ENCODE results near the gene KRTAP5-10. TPM values are rescaled to one million over a fixed set of nuclear protein-coding genes. Genes with fewer than 3 reads are reported as not detected.
A peak's percentile ranks its signal among the peaks of the same experiment; 100 is the strongest.

Gene KRTAP5-10
- total RNA-seq, 1 experiment from 2014 or later: 0.20 TPM

DNA sequence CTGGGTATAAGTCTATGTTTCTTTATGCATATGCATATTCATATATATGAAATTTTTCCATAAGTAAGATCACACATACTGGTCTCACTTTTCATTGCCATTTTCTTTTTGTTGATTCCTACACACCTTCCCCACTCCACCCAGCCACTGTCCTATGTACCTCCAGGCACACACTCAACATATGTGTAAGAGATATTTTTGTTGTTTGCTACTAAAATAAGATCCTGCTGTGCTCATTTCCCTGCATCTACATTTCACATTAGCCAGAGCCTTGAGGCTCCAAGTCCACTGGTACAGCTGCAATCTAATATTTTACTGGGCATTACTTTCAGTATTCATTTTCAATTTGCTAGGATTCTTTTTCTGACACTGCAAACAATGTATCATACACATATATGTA is 8.1 kb upstream of the KRTAP5-10 start (continued):
- TF ChIP-seq, protein P1, sequence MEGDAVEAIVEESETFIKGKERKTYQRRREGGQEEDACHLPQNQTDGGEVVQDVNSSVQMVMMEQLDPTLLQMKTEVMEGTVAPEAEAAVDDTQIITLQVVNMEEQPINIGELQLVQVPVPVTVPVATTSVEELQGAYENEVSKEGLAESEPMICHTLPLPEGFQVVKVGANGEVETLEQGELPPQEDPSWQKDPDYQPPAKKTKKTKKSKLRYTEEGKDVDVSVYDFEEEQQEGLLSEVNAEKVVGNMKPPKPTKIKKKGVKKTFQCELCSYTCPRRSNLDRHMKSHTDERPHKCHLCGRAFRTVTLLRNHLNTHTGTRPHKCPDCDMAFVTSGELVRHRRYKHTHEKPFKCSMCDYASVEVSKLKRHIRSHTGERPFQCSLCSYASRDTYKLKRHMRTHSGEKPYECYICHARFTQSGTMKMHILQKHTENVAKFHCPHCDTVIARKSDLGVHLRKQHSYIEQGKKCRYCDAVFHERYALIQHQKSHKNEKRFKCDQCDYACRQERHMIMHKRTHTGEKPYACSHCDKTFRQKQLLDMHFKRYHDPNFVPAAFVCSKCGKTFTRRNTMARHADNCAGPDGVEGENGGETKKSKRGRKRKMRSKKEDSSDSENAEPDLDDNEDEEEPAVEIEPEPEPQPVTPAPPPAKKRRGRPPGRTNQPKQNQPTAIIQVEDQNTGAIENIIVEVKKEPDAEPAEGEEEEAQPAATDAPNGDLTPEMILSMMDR (IDR thresholded peaks at IDR 0.05 in 2 of 3, conservative IDR thresholded peaks at IDR 0.05 in 1 of 3; ENCODE audit: borderline replicate concordance in 1 of 3, insufficient read depth in 1 of 3, low read depth in 2 of 3, low read length in 2 of 3): no peak
- no peak for TF ChIP-seq SP1 (IDR thresholded peaks at IDR 0.05; ENCODE audit: low read depth)
- no peak for TF ChIP-seq JUND (IDR thresholded peaks at IDR 0.05)

DNA sequence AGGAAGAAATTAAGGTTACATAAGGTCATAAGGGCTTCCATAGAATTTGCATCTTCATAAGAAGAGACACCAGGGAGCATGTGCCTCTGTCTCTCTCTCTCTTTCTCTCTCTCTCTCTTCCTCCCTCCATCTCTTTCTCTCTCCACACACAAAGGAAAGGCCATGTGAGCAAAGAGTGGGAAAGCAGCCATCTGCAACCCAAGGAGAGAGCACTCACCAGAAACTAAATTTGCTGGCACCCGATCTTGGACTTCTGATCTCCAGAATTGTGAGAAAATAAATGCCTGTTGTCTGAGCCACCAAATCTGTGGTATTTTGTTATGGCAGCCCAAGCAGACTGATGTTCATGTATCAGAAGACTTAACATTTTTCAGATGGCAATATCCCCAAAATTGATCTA is 6.4 kb upstream of the KRTAP5-10 start:
- no peak overlapping the region for H3K4me2 ChIP-seq (ENCODE audit: low read length)
- H3K9me3 ChIP-seq (ENCODE audit: control insufficient read depth in 1 of 2, insufficient read depth in 1 of 2, low read depth in 1 of 2, low read length in 2 of 2): no peaks in the 10 kb centered on the region
- CTCF ChIA-PET: no interaction called here
- H3K27ac ChIP-seq (ENCODE audit: low read depth, low read length): no peak overlapping the region
- POLR2A ChIA-PET: no interaction called here
- peaks cover 2% of the 10 kb centered on the region; the same call in 1 of the 2 replicates for H3K27me3 ChIP-seq (ENCODE audit: insufficient read depth, low read length)
- H3K9me2 ChIP-seq (ENCODE audit: insufficient read depth): no peaks in the 10 kb centered on the region
- H3K79me2 ChIP-seq (ENCODE audit: insufficient read depth, low read length): no peaks in the 10 kb centered on the region
- peaks cover 0 to 16% of the 10 kb centered on the region in 2 experiments; a peak in 2 of 4 replicates for H3K4me1 ChIP-seq (ENCODE audit: control insufficient read depth in 1 of 2, insufficient read depth in 2 of 2, low read length in 2 of 2)
- intact Hi-C loops (cut with micrococcal nuclease): no loop called here
- H3K9ac ChIP-seq (ENCODE audit: low read length): no peak overlapping the region
- no peak overlapping the region for H3K4me3 ChIP-seq (replicated peaks in 1 of 2; ENCODE audit: low read depth in 1 of 2, low read length in 2 of 2)
- RAD21 ChIA-PET (ENCODE audit: low non-redundant PET in 1 of 2, low total read pairs in 2 of 2, uncharacterized antibody in 2 of 2, unreplicated experiment in 2 of 2): no interaction called here
- no peaks in the 10 kb centered on the region for H3K36me3 ChIP-seq (ENCODE audit: control insufficient read depth in 1 of 2, insufficient read depth in 2 of 2, low read length in 2 of 2)
- DNase-seq (ENCODE audit: low read depth, low spot score) (no peak), ATAC-seq (no peak)
- BruUV-seq (replicated peaks): no TSS peak
- no peak overlapping the region for H2AFZ ChIP-seq (ENCODE audit: low read depth, low read length, poor library complexity, severe bottlenecking)
- H4K20me1 ChIP-seq (ENCODE audit: insufficient read depth): no peaks in the 10 kb centered on the region
- TF ChIP-seq EGR1 (IDR thresholded peaks at IDR 0.05; ENCODE audit: low read depth): no peak

DNA sequence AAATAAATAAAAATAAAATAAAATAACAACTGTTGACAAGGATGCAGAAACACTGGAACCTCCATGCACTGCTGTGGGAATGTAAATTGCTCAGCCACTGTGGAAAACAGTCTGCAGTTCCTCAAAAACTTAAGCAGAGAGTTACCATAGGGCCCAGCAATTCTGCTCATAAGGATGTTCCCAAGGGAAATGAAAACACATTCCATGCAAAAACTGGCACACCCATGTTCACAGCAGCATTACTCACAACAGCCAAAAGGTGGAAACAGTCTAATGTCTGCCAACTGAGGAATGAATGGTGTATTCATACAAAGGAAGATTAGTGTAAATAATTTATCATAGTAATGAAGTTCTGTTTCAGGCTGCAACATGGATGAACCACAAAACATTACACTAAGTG is 3.2 kb upstream of the KRTAP5-10 start:
- Histone ChIP-seq H3K36me3 (ENCODE audit: control insufficient read depth in 1 of 2, insufficient read depth in 2 of 2, low read length in 2 of 2) (no peaks in the 10 kb centered on the region), H3K79me2 (ENCODE audit: insufficient read depth, low read length) (no peaks in the 10 kb centered on the region), H2AFZ (ENCODE audit: low read depth, low read length, poor library complexity, severe bottlenecking) (no peak overlapping the region), H3K9me3 (ENCODE audit: control insufficient read depth in 1 of 2, insufficient read depth in 1 of 2, low read depth in 1 of 2, low read length in 2 of 2) (no peaks in the 10 kb centered on the region), H3K27ac (ENCODE audit: low read depth, low read length) (no peak overlapping the region), H3K4me3 (replicated peaks in 1 of 2; ENCODE audit: low read depth in 1 of 2, low read length in 2 of 2) (no peak overlapping the region), H3K4me1 (ENCODE audit: control insufficient read depth in 1 of 2, insufficient read depth in 2 of 2, low read length in 2 of 2) (peaks cover 0 to 16% of the 10 kb centered on the region in 2 experiments; a peak in 2 of 4 replicates), H3K9ac (ENCODE audit: low read length) (no peak overlapping the region), H3K9me2 (ENCODE audit: insufficient read depth) (no peaks in the 10 kb centered on the region), H3K4me2 (ENCODE audit: low read length) (peak overlapping the region; percentile 32; the same call in 1 of the 2 replicates), H4K20me1 (ENCODE audit: insufficient read depth) (no peaks in the 10 kb centered on the region), H3K27me3 (ENCODE audit: insufficient read depth, low read length) (peaks cover 3% of the 10 kb centered on the region; the same call in 1 of the 2 replicates)
- DNase-seq (ENCODE audit: low read depth, low spot score) (peak; percentile 18), ATAC-seq (peak; percentile 61)
- intact Hi-C loops (cut with micrococcal nuclease): no loop called here
- ChIA-PET RAD21 (ENCODE audit: low non-redundant PET in 1 of 2, low total read pairs in 2 of 2, uncharacterized antibody in 2 of 2, unreplicated experiment in 2 of 2) (no interaction called here), POLR2A (no interaction called here), CTCF (interaction anchor here (2.4 kb wide), 1 partner anchor 18 kb away, joined by 19 read pairs; no protein-coding TSS in a partner anchor)
- BruUV-seq (replicated peaks): no TSS peak
- TF ChIP-seq, protein P2, sequence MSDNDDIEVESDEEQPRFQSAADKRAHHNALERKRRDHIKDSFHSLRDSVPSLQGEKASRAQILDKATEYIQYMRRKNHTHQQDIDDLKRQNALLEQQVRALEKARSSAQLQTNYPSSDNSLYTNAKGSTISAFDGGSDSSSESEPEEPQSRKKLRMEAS (IDR thresholded peaks at IDR 0.05): no peak
- TF ChIP-seq SIN3A (IDR thresholded peaks at IDR 0.05; ENCODE audit: low read depth): no peak
- TF ChIP-seq EGR1 (IDR thresholded peaks at IDR 0.05; ENCODE audit: low read depth): no peak
- TF ChIP-seq, protein P3, sequence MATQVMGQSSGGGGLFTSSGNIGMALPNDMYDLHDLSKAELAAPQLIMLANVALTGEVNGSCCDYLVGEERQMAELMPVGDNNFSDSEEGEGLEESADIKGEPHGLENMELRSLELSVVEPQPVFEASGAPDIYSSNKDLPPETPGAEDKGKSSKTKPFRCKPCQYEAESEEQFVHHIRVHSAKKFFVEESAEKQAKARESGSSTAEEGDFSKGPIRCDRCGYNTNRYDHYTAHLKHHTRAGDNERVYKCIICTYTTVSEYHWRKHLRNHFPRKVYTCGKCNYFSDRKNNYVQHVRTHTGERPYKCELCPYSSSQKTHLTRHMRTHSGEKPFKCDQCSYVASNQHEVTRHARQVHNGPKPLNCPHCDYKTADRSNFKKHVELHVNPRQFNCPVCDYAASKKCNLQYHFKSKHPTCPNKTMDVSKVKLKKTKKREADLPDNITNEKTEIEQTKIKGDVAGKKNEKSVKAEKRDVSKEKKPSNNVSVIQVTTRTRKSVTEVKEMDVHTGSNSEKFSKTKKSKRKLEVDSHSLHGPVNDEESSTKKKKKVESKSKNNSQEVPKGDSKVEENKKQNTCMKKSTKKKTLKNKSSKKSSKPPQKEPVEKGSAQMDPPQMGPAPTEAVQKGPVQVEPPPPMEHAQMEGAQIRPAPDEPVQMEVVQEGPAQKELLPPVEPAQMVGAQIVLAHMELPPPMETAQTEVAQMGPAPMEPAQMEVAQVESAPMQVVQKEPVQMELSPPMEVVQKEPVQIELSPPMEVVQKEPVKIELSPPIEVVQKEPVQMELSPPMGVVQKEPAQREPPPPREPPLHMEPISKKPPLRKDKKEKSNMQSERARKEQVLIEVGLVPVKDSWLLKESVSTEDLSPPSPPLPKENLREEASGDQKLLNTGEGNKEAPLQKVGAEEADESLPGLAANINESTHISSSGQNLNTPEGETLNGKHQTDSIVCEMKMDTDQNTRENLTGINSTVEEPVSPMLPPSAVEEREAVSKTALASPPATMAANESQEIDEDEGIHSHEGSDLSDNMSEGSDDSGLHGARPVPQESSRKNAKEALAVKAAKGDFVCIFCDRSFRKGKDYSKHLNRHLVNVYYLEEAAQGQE (IDR thresholded peaks at IDR 0.05; ENCODE audit: low read depth): no peak
- no peak for TF ChIP-seq SRF (IDR thresholded peaks at IDR 0.05; ENCODE audit: low read depth)

Measured in HCT116 (cell line).